Left lung (tissue), 10 donors: ENCODE results near the gene CHCHD1. TPM values are rescaled to one million over a fixed set of nuclear protein-coding genes. Genes with fewer than 3 reads are reported as not detected.

Source experiments
- ATAC-seq: fragments of 200-7000 bp; cut with Tn5 transposase; one replicate; pipeline ENCODE4 v1.9.1; 2020; ENCODE audit warnings: moderate library complexity
- DNase-seq, 4 donors: peaks; one replicate each; pipeline ENCODE4 v3.0.0-alpha.2; 2013 to 2020
- H3K27ac ChIP-seq, 2 donors: fragments of 200-600 bp; sonication (generic) in 1 of 2; one replicate each; pipeline versions ENCODE4 v1.5.0 to v1.8.0; 2020 to 2021
- H3K27me3 ChIP-seq, 2 donors: fragments of 200-600 bp; sonication (generic) in 1 of 2; one replicate each; pipeline versions ENCODE4 v1.5.0 to v1.8.0; 2020 to 2021
- H3K36me3 ChIP-seq, 2 donors: fragments of 200-600 bp; sonication (generic) in 1 of 2; one replicate each; pipeline versions ENCODE4 v1.5.0 to v1.8.0; 2020 to 2021
- H3K4me1 ChIP-seq, 2 donors: fragments of 200-600 bp; one replicate each; pipeline ENCODE4 v1.8.0; 2021
- H3K4me3 ChIP-seq, 2 donors: fragments of 200-600 bp; sonication (generic) in 1 of 2; one replicate each; pipeline versions ENCODE4 v1.5.0 to v1.8.0; 2020 to 2021; ENCODE audit warnings: mild to moderate bottlenecking in 1 of 2
- H3K9me3 ChIP-seq, 2 donors: fragments of 200-600 bp; sonication (generic) in 1 of 2; one replicate each; pipeline versions ENCODE4 v1.5.0 to v1.8.0; 2020 to 2021
- intact Hi-C, 2 donors: fragments of 100-400 bp; cut with DNase I; formaldehyde crosslinking; loops; one replicate each; pipeline versions ENCODE4 v1.11.2 to v1.14.2; 2022
- polyA plus RNA-seq, 6 donors: library from polyadenylated mRNA; unstranded; fragments of 120-200 nt; gene quantifications; one replicate each; pipeline ENCODE4 v1.2.1, GENCODE V29; 2013; ENCODE audit not compliant: insufficient read length in 6 of 6
- total RNA-seq, 2 donors: library from RNA; stranded (reverse); fragmentation: NEBNext Ultra II Directional; extraction: Animal tissue kit (Norgen Biotek cat#: 25700); gene quantifications; one replicate each; pipeline ENCODE4 v1.2.1, GENCODE V29; 2021
- TF ChIP-seq, protein P1 (sequence below), 2 donors: fragments of 200-600 bp; sonication (generic) in 1 of 2; IDR thresholded peaks; one replicate each; pipeline versions ENCODE4 v1.5.0 to v1.8.0; 2021; ENCODE audit warnings: antibody characterized with exemption in 2 of 2
- donor health status: DM: no; HTN: yes; CAD: no.
- donor health status: DM: no; HTN: no; CAD: no.

Gene CHCHD1
- total and polyA plus RNA-seq, 8 donors = 24.8 to 41.5 (median 37.5) TPM

DNA sequence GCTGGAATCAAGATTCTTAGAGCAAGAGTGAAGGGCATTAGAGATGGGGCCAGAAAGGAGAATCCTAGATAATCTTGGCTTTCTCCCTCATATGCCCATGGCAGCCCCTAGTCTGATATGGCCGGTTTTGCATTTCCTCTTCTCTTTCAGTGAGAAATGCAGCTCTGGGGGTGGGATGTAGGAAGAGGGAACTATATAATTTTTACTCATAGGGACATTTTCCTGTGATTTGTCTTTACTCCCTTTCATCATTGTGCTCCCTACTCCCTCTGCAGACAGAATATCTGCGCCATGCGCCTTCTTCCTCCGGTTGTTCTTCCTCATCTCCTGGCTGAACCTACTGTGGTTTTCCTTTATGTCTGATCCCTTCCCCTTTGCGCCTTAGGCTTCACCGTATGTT lies 16.8 kb upstream of the CHCHD1 start:
- H3K4me3 ChIP-seq = no peak overlapping the region
- peaks cover 7 to 100% of the 10 kb centered on the region in 2 donors for H3K36me3 ChIP-seq
- ATAC-seq = no peak
- no peaks in the 10 kb centered on the region for H3K27me3 ChIP-seq
- no peak overlapping the region for H3K27ac ChIP-seq
- no peaks in the 10 kb centered on the region for H3K9me3 ChIP-seq
- intact Hi-C loops = no loop called here
- DNase-seq = no peak
- H3K4me1 ChIP-seq = peaks cover 0 to 7% of the 10 kb centered on the region in 2 donors
- TF ChIP-seq, protein P1, sequence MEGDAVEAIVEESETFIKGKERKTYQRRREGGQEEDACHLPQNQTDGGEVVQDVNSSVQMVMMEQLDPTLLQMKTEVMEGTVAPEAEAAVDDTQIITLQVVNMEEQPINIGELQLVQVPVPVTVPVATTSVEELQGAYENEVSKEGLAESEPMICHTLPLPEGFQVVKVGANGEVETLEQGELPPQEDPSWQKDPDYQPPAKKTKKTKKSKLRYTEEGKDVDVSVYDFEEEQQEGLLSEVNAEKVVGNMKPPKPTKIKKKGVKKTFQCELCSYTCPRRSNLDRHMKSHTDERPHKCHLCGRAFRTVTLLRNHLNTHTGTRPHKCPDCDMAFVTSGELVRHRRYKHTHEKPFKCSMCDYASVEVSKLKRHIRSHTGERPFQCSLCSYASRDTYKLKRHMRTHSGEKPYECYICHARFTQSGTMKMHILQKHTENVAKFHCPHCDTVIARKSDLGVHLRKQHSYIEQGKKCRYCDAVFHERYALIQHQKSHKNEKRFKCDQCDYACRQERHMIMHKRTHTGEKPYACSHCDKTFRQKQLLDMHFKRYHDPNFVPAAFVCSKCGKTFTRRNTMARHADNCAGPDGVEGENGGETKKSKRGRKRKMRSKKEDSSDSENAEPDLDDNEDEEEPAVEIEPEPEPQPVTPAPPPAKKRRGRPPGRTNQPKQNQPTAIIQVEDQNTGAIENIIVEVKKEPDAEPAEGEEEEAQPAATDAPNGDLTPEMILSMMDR (IDR thresholded peaks at IDR 0.05) = no peak

DNA sequence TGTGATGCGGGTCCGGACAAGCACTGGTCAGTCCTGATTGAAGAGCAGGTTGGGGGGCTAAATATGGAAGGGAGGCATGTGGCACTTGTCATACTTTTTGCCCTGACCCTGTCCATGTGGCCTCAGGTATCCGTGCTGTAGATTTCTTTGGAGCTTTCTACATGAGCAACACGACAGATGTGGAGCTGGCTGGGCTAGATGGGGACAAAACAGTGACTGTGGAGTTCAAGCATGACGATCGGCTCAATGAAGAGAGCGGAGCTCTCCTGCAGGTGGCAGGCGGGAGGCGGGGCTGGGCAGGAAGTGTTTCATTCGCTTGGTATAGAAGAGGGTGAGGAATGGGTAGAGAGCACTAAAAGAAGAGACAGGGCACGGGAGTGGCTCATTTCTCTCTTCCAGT lies 13.0 kb upstream of the CHCHD1 start:
- peaks cover 3 to 80% of the 10 kb centered on the region in 2 donors for H3K36me3 ChIP-seq

DNA sequence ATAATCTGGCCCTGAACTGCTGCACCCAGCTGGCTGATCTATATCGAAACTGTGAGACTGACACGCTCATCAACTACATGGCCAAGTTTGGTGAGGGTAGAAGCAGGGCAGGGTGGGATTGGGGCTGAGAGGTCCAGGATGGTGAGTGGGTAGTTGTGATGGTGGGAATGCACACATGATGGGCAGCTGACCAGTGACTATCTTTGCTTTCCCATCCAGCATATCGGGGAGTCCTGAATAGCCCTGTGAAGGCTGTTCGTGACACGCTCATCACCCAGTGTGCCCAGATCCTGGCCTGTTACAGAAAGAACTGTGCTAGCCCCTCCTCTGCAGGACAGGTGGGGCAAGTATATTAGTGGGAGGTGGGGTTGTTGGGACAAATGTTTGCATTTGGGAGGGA lies 12.5 kb upstream of the CHCHD1 start:
- Histone ChIP-seq H3K4me3 (no peak overlapping the region), H3K4me1 (peaks cover 16 to 27% of the 10 kb centered on the region in 2 donors), H3K9me3 (no peaks in the 10 kb centered on the region), H3K36me3 (peaks cover 3 to 75% of the 10 kb centered on the region in 2 donors), H3K27ac (no peak overlapping the region), H3K27me3 (no peaks in the 10 kb centered on the region)
- ATAC-seq (no peak), DNase-seq (no peak)
- TF ChIP-seq, protein P1 (IDR thresholded peaks at IDR 0.05) = no peak
- intact Hi-C loops = no loop called here

More for the DNA sequence above, 13.0 kb upstream of the CHCHD1 start:
- H3K27me3 ChIP-seq = no peaks in the 10 kb centered on the region
- no peaks in the 10 kb centered on the region for H3K9me3 ChIP-seq
- DNase-seq = no peak
- H3K4me3 ChIP-seq = no peak overlapping the region
- intact Hi-C loops = no loop called here
- TF ChIP-seq, protein P1 (IDR thresholded peaks at IDR 0.05) = no peak
- H3K4me1 ChIP-seq = peaks cover 11 to 22% of the 10 kb centered on the region in 2 donors
- no peak overlapping the region for H3K27ac ChIP-seq
- ATAC-seq = no peak

DNA sequence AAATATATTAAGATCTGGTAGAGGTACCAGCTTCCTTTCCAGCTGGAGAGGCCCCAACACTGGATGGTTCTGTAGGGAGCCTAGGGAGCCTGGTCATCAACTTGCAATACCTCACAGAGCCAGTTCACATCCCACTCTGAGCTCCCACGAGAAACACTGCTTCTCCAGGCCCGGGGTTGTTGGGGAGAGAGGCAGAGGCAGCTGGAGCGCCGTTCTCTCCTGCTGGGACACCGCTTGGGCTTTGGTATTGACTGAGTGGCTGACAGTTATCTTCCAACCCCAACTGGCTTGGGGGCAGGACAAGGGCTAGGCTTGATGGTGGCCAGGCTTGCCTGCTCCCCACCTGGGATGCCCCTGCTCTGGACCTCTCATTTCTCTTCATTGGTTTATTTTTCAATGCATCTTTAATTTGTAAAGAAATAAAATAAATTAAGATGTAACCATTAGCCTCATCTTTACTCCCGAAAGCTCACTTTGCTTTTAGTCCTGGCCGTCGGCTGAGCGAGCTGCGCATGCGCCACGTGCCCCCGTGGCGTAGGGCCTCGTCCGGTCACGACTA lies 10.0 kb upstream of the CHCHD1 start:
- Histone ChIP-seq H3K4me3 (peak overlapping the region; percentile 77 to 87), H3K4me1 (peaks cover 24 to 50% of the 10 kb centered on the region in 2 donors), H3K27ac (peak overlapping the region; percentile 98), H3K27me3 (no peaks in the 10 kb centered on the region), H3K9me3 (no peaks in the 10 kb centered on the region), H3K36me3 (peaks cover 3 to 68% of the 10 kb centered on the region in 2 donors)
- TF ChIP-seq, protein P1 (IDR thresholded peaks at IDR 0.05) = no peak
- intact Hi-C loops = no loop called here
- ATAC-seq (peak; percentile 1), DNase-seq (peak in 3 of 4 donors; percentile 91 to 96 (median 94))

DNA sequence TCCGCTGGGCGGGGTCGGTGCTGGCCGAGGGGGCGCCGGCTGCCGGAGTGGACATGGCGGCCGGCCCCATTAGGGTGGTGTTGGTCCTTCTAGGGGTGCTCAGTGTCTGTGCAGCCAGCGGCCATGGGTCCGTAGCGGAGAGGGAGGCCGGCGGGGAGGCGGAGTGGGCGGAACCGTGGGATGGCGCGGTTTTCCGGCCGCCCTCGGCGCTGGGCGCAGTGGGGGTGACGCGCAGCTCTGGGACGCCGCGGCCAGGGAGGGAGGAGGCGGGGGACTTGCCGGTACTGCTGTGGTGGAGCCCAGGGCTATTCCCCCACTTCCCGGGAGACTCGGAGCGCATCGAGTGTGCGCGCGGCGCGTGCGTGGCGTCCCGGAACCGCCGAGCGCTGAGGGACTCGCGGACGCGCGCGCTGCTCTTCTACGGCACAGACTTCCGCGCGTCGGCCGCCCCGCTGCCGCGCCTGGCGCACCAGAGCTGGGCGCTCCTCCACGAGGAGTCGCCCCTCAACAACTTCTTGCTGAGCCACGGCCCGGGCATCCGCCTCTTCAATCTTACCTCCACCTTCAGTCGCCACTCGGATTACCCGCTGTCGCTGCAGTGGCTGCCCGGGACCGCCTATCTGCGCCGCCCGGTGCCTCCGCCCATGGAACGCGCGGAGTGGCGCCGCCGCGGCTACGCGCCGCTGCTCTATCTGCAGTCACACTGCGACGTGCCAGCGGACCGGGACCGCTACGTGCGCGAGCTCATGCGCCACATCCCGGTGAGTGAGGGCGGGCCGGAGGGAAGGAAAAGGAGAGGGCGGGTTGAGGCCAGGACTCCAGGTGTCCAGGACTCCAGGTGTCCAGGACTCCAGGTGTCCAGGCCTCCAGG lies 9.3 kb upstream of the CHCHD1 start:
- H3K27me3 ChIP-seq = no peaks in the 10 kb centered on the region
- peaks cover 24 to 56% of the 10 kb centered on the region in 2 donors for H3K4me1 ChIP-seq
- DNase-seq (peak; percentile 81 to 95 (median 82)), ATAC-seq (peak; percentile 81)
- H3K9me3 ChIP-seq = no peaks in the 10 kb centered on the region
- TF ChIP-seq, protein P1 (IDR thresholded peaks at IDR 0.05) = no peak
- peak overlapping the region; percentile 77 to 87 for H3K4me3 ChIP-seq
- H3K36me3 ChIP-seq = peaks cover 0 to 68% of the 10 kb centered on the region in 2 donors
- intact Hi-C loops = no loop called here
- H3K27ac ChIP-seq = peak overlapping the region; percentile 98
